ENCODE measurements around the gene PRR33. TPM values are rescaled to one million over a fixed set of nuclear protein-coding genes. Genes with fewer than 3 reads are reported as not detected.
A peak's percentile ranks its signal among the peaks of the same experiment; 100 is the strongest.

Gene PRR33
- total and polyA plus RNA-seq, 2 donors (not counting 1 experiment from before 2014, with no cell fraction given): not detected

DNA sequence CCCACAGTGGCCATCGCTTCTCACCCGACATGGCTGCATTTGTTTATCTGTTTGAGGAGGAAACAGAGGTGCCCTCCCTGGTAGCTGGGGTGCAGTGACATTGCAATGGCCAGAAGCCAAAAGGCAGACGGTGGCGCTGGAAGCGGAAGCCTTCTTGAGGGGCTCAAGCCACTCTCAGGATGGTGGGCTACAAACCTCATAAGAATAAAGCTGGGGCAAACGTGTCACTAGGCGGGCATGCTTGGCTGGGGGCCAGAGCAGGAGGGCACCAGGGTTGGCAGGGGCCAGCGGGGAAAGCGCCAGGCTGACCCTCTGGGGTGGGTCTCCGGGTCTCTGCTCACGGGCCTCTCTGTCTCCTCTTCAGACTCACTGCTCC is 40.4 kb upstream of the PRR33 start:
- Histone ChIP-seq H4K20me1 (ENCODE audit: control insufficient read depth, extremely low read depth, insufficient read depth, low read length) (no peaks in the 10 kb centered on the region), H3K79me2 (ENCODE audit: control insufficient read depth, insufficient read depth, low read length) (no peaks in the 10 kb centered on the region), H3K36me3 (ENCODE audit: control insufficient read depth, insufficient read depth, low read length) (no peaks in the 10 kb centered on the region), H3K9ac (ENCODE audit: insufficient read depth, low read length) (no peak overlapping the region), H2AFZ (ENCODE audit: low read length) (no peak overlapping the region), H3K9me3 (ENCODE audit: control insufficient read depth, insufficient read depth, low read depth, low read length) (no peaks in the 10 kb centered on the region), H3K27me3 (ENCODE audit: control insufficient read depth, insufficient read depth, low read length) (no peaks in the 10 kb centered on the region), H3K4me3 (replicated peaks in 1 of 4; ENCODE audit: control extremely low read depth in 1 of 4, insufficient read depth in 1 of 4, low read depth in 3 of 4, low read length in 4 of 4) (no peak overlapping the region), H3K4me2 (ENCODE audit: extremely low read depth, insufficient read depth, low read length) (no peak overlapping the region), H3K4me1 (ENCODE audit: control insufficient read depth, extremely low read depth, insufficient read depth, low read length) (no peaks in the 10 kb centered on the region), H3K27ac (ENCODE audit: insufficient read depth, low read length) (no peak overlapping the region)
- no peak for TF ChIP-seq EZH2 (IDR thresholded peaks at IDR 0.05; ENCODE audit: low read length, missing control alignments)
- TF ChIP-seq, protein P1, sequence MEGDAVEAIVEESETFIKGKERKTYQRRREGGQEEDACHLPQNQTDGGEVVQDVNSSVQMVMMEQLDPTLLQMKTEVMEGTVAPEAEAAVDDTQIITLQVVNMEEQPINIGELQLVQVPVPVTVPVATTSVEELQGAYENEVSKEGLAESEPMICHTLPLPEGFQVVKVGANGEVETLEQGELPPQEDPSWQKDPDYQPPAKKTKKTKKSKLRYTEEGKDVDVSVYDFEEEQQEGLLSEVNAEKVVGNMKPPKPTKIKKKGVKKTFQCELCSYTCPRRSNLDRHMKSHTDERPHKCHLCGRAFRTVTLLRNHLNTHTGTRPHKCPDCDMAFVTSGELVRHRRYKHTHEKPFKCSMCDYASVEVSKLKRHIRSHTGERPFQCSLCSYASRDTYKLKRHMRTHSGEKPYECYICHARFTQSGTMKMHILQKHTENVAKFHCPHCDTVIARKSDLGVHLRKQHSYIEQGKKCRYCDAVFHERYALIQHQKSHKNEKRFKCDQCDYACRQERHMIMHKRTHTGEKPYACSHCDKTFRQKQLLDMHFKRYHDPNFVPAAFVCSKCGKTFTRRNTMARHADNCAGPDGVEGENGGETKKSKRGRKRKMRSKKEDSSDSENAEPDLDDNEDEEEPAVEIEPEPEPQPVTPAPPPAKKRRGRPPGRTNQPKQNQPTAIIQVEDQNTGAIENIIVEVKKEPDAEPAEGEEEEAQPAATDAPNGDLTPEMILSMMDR (conservative IDR thresholded peaks at IDR 0.05 in 1 of 2, IDR thresholded peaks at IDR 0.05 in 1 of 2; ENCODE audit: low read depth in 1 of 2, low read length in 2 of 2): no peak
- no peak for DNase-seq (ENCODE audit: low read depth in 2 of 2)

DNA sequence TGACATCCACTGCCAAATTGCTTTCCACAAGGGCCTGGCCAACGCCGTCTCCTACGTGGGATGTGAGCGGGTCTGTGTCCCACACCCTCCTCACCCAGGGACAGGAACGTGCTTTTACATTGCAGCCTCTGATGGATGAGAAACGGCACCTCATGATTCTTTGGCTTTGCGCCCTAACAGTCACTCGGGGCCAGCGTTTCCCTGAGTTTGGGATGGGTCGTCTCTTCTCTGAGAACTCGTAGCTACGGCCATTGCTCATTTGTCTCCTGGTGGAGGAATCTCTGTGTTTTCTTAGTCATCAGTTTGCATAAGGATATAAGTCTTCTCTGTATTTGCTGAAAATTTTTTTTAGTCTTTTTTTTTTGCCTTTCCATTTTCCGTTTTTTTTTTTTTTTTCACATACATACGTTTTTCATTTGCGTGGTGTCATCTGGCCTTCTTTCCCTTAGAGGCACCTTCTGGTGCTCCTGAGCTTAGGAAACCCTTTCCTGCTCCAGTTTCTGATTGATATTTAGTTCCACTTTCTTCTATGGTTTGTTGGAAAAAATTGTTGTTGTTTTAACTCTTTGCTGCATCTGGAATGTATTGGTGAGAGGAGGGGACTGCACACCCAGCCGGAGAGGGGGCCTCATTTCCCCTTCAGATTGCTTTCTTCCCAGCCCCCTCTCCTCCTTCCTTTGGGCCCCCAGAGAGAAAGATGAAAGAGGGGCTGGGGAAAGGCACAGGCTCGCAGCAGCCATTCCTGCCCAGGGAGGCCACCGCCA is 39.8 kb upstream of the PRR33 start:
- no peak overlapping the region for H3K9ac ChIP-seq (ENCODE audit: insufficient read depth, low read length)
- H3K4me2 ChIP-seq (ENCODE audit: extremely low read depth, insufficient read depth, low read length): no peak overlapping the region
- H3K9me3 ChIP-seq (ENCODE audit: control insufficient read depth, insufficient read depth, low read depth, low read length): no peaks in the 10 kb centered on the region
- no peak overlapping the region for H2AFZ ChIP-seq (ENCODE audit: low read length)
- no peaks in the 10 kb centered on the region for H3K36me3 ChIP-seq (ENCODE audit: control insufficient read depth, insufficient read depth, low read length)
- no peak overlapping the region for H3K4me3 ChIP-seq (replicated peaks in 1 of 4; ENCODE audit: control extremely low read depth in 1 of 4, insufficient read depth in 1 of 4, low read depth in 3 of 4, low read length in 4 of 4)
- TF ChIP-seq, protein P1 (conservative IDR thresholded peaks at IDR 0.05 in 1 of 2, IDR thresholded peaks at IDR 0.05 in 1 of 2; ENCODE audit: low read depth in 1 of 2, low read length in 2 of 2): no peak
- no peak for TF ChIP-seq EZH2 (IDR thresholded peaks at IDR 0.05; ENCODE audit: low read length, missing control alignments)
- no peaks in the 10 kb centered on the region for H4K20me1 ChIP-seq (ENCODE audit: control insufficient read depth, extremely low read depth, insufficient read depth, low read length)
- H3K27ac ChIP-seq (ENCODE audit: insufficient read depth, low read length): no peak overlapping the region
- H3K4me1 ChIP-seq (ENCODE audit: control insufficient read depth, extremely low read depth, insufficient read depth, low read length): no peaks in the 10 kb centered on the region
- peak in 1 of 2 donors; percentile 55 for DNase-seq (ENCODE audit: low read depth in 2 of 2)
- no peaks in the 10 kb centered on the region for H3K27me3 ChIP-seq (ENCODE audit: control insufficient read depth, insufficient read depth, low read length)
- no peaks in the 10 kb centered on the region for H3K79me2 ChIP-seq (ENCODE audit: control insufficient read depth, insufficient read depth, low read length)

DNA sequence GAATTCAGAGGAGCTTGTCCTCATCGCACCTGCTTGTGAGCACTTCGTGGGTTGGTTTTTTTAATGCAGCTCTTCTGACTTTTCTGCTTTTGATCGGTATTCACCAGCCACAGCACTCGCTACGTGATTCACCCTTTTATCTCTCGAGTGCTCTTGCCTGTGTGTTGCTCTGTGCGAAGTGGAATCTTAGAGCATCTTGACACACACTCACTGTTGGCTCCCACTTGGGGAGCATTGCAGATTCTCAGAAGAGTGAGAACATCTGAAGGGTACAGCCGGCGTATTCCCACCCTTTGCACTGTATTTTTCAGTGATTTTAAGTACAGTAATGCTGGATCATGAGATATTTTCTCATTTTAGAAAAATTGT is 38.8 kb upstream of the PRR33 start:
- no peaks in the 10 kb centered on the region for H3K4me1 ChIP-seq (ENCODE audit: control insufficient read depth, extremely low read depth, insufficient read depth, low read length)
- no peaks in the 10 kb centered on the region for H3K27me3 ChIP-seq (ENCODE audit: control insufficient read depth, insufficient read depth, low read length)
- no peak overlapping the region for H2AFZ ChIP-seq (ENCODE audit: low read length)
- H3K9ac ChIP-seq (ENCODE audit: insufficient read depth, low read length): no peak overlapping the region
- H3K36me3 ChIP-seq (ENCODE audit: control insufficient read depth, insufficient read depth, low read length): no peaks in the 10 kb centered on the region
- no peak overlapping the region for H3K27ac ChIP-seq (ENCODE audit: insufficient read depth, low read length)
- peak in 1 of 2 donors; percentile 20 for DNase-seq (ENCODE audit: low read depth in 2 of 2)
- no peak overlapping the region for H3K4me2 ChIP-seq (ENCODE audit: extremely low read depth, insufficient read depth, low read length)
- no peaks in the 10 kb centered on the region for H3K9me3 ChIP-seq (ENCODE audit: control insufficient read depth, insufficient read depth, low read depth, low read length)
- no peaks in the 10 kb centered on the region for H3K79me2 ChIP-seq (ENCODE audit: control insufficient read depth, insufficient read depth, low read length)
- TF ChIP-seq, protein P1 (conservative IDR thresholded peaks at IDR 0.05 in 1 of 2, IDR thresholded peaks at IDR 0.05 in 1 of 2; ENCODE audit: low read depth in 1 of 2, low read length in 2 of 2): no peak
- no peak for TF ChIP-seq EZH2 (IDR thresholded peaks at IDR 0.05; ENCODE audit: low read length, missing control alignments)
- H3K4me3 ChIP-seq (replicated peaks in 1 of 4; ENCODE audit: control extremely low read depth in 1 of 4, insufficient read depth in 1 of 4, low read depth in 3 of 4, low read length in 4 of 4): no peak overlapping the region
- no peaks in the 10 kb centered on the region for H4K20me1 ChIP-seq (ENCODE audit: control insufficient read depth, extremely low read depth, insufficient read depth, low read length)

Data from fibroblast of lung (primary cell).